ENCODE results near the gene ZSWIM6. TPM values are rescaled to one million over a fixed set of nuclear protein-coding genes. Genes with fewer than 3 reads are reported as not detected.

Gene ZSWIM6
- total RNA-seq, 1 donor from 2014 or later, result 18.1 TPM

DNA sequence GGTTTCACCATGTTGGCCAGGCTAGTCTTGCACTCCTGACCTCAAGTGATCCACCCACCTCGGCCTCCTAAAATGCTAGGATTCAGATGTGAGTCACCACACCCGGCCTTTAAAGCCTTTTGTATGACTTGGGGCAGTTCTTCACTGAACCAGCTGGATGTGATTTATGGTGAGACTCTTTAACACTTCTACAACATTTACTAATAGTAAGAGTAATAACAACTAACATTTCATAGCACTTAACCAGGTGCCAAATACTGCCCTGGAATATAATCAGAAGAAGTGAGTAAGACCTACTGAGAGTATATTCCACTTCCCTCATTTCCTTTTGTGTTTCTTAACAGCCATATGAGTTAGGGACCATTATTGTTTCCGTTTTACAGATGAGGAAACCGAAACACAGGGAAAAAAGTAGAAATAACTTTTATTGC, 10.0 kb downstream of the ZSWIM6 start:
- Histone ChIP-seq H3K4me3 (no peak overlapping the region), H3K36me3 (no peaks in the 10 kb centered on the region), H3K27ac (no peak overlapping the region), H3K9me3 (no peaks in the 10 kb centered on the region), H3K27me3 (ENCODE audit: low read depth) (no peaks in the 10 kb centered on the region), H3K4me1 (peaks cover 22% of the 10 kb centered on the region)
- ATAC-seq, result peak; percentile 13 to 53
- DNase-seq, result no peak
- intact Hi-C loops (cut with DNase I), result no loop called here
- TF ChIP-seq, protein P1, sequence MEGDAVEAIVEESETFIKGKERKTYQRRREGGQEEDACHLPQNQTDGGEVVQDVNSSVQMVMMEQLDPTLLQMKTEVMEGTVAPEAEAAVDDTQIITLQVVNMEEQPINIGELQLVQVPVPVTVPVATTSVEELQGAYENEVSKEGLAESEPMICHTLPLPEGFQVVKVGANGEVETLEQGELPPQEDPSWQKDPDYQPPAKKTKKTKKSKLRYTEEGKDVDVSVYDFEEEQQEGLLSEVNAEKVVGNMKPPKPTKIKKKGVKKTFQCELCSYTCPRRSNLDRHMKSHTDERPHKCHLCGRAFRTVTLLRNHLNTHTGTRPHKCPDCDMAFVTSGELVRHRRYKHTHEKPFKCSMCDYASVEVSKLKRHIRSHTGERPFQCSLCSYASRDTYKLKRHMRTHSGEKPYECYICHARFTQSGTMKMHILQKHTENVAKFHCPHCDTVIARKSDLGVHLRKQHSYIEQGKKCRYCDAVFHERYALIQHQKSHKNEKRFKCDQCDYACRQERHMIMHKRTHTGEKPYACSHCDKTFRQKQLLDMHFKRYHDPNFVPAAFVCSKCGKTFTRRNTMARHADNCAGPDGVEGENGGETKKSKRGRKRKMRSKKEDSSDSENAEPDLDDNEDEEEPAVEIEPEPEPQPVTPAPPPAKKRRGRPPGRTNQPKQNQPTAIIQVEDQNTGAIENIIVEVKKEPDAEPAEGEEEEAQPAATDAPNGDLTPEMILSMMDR (IDR thresholded peaks at IDR 0.05), result no peak

DNA sequence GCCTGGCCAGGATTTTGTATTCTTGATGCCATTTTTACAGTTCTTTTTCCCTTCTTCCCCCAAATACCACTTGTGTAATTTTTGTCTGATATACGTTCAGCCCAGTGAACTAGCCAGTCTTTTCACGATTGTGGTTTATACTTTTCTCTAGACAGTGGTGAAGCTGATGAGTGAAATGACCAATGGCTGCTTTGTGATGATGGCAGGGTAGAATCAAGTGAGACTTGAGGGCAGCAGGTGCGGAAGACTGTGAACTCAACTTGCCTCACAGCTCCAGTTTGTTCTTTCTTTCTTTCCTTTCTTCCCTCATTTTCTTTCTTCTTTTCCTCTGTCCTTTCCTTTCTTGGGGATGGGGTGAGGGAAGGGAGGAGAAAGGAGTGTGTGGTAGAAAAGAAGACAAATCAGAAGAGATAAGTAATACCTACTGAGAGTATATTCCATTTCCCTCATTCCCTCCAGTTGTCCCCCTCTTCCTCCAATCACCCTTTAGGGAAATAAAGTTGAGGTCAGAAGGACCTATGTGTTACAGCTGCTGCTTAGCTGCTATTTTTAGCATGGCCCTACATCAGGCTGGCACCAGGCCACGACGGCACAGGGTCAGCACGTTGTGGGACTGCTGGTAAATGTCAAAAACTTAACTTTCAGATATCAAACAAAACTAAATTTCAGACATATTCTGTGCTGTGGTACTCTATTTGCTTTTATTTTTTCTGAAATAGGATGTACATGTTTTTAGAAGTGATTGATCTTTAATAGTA, 12.3 kb downstream of the ZSWIM6 start:
- peaks cover 35% of the 10 kb centered on the region for H3K4me1 ChIP-seq
- DNase-seq (no peak), ATAC-seq (no peak)
- no peak overlapping the region for H3K27ac ChIP-seq
- H3K9me3 ChIP-seq, result no peaks in the 10 kb centered on the region
- H3K36me3 ChIP-seq, result no peaks in the 10 kb centered on the region
- intact Hi-C loops (cut with DNase I), result no loop called here
- TF ChIP-seq, protein P1 (IDR thresholded peaks at IDR 0.05), result no peak
- no peak overlapping the region for H3K4me3 ChIP-seq
- H3K27me3 ChIP-seq (ENCODE audit: low read depth), result no peaks in the 10 kb centered on the region

DNA sequence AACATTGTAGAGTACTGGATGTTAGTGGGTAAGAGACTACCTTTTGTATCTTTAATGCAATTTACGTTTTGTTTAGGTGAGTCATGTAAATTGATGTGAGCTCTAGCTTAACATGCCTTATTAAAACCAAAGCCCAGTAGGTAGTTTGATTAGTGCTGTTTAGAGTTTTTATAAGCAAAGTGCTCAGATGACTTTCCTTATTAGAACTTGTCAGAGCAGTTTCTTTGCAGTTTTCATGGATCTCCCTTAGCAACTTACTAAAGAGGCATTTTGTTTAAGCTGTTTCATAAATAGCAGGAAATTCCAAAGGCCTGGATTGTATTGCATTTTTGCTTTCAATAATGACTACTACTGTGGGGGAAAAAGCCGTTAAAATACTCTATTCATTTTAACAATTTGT, 14.5 kb downstream of the ZSWIM6 start:
- Histone ChIP-seq H3K27me3 (ENCODE audit: low read depth) (no peaks in the 10 kb centered on the region), H3K4me1 (peaks cover 42% of the 10 kb centered on the region), H3K9me3 (no peaks in the 10 kb centered on the region), H3K27ac (no peak overlapping the region), H3K36me3 (no peaks in the 10 kb centered on the region), H3K4me3 (no peak overlapping the region)
- ATAC-seq, result no peak
- intact Hi-C loops (cut with DNase I), result no loop called here
- TF ChIP-seq, protein P1 (IDR thresholded peaks at IDR 0.05), result no peak
- no peak for DNase-seq

DNA sequence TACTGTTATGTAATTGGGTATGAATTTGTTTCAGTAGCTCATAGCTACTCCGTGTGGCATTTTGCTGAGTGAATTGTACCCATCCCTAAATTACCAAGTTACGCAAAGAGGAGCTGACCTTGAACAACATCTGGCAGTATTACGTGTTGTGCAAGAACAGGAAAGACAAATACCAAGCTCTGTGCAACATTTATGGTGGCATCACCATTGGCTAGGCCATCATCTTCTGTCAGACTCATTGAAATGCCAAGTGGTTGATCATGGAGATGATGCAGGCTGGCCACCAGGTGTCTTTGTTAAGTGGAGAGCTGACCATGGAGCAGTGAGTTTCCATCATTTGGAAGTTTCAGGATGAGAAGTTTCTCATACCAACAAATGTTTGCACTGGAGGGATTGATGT, 15.0 kb downstream of the ZSWIM6 start:
- no peaks in the 10 kb centered on the region for H3K27me3 ChIP-seq (ENCODE audit: low read depth)
- no peak overlapping the region for H3K27ac ChIP-seq
- H3K9me3 ChIP-seq, result no peaks in the 10 kb centered on the region
- ATAC-seq (no peak), DNase-seq (no peak)
- TF ChIP-seq, protein P1 (IDR thresholded peaks at IDR 0.05), result no peak
- no peak overlapping the region for H3K4me3 ChIP-seq
- intact Hi-C loops (cut with DNase I), result no loop called here
- H3K36me3 ChIP-seq, result no peaks in the 10 kb centered on the region
- peaks cover 45% of the 10 kb centered on the region for H3K4me1 ChIP-seq

DNA sequence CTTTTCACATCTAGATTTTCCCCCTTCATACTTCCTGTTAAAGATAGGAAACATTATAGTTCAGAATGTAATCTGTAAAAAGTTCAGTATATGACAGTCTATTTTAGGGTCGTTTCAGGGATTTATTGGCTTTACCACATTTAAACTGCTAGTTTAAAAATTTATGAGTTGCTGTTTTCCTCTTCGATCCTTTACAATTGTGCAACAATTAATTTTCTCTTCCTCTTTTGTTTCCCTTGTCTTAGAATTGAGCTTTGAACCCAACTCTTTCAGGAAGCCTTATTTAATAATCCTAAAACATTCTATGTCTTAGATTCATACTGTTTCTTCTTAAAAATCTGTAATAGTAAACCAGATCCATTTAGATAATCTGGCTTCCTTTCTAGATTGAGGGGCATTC, 16.4 kb downstream of the ZSWIM6 start:
- ATAC-seq (no peak), DNase-seq (no peak)
- Histone ChIP-seq H3K4me3 (no peak overlapping the region), H3K9me3 (no peaks in the 10 kb centered on the region), H3K36me3 (no peaks in the 10 kb centered on the region), H3K27ac (no peak overlapping the region), H3K4me1 (peaks cover 40% of the 10 kb centered on the region), H3K27me3 (ENCODE audit: low read depth) (no peaks in the 10 kb centered on the region)
- intact Hi-C loops (cut with DNase I), result no loop called here
- TF ChIP-seq, protein P1 (IDR thresholded peaks at IDR 0.05), result no peak
